Mesenteric fat pad (tissue), 1 donor: ENCODE results near the gene IMPDH1. TPM values are rescaled to one million over a fixed set of nuclear protein-coding genes. Genes with fewer than 3 reads are reported as not detected.
"Not testable (repeated sequence)": the region's sequence is repeated elsewhere in the genome, so short reads cannot be mapped to it uniquely, and the experiment has no call there.

Source experiments
- DNase-seq: peaks from one replicate; pipeline ENCODE4 v3.0.0-alpha.2; 2020; ENCODE audit warnings: low spot score
- long read RNA-seq: library from polyadenylated mRNA; unstranded; transcript quantifications from one replicate; pipeline ENCODE4 v2.0.0, GENCODE V29; 2020
- total RNA-seq: library from RNA; stranded (reverse); fragmentation: NEBNext Ultra II Directional; extraction: Animal tissue kit (Norgen Biotek cat#: 25700); gene quantifications from one replicate; pipeline ENCODE4 v1.2.1, GENCODE V29; 2021
- donor health status: DM: yes; HTN: yes; CAD: no.

The IMPDH1 gene
- total RNA-seq, result 146 TPM
- long read RNA-seq, transcript IMPDH1-214 (13 exons, 2,283 nt), result minor isoform, 12 of 805 reads
- long read RNA-seq, transcript IMPDH1-202 (15 exons, 2,479 nt), result major isoform, 247 of 805 reads
- long read RNA-seq, transcript IMPDH1-203 (16 exons, 2,580 nt), result minor isoform, 16 of 805 reads
- long read RNA-seq, partial matches to known transcripts, result 378 of 805 reads
- long read RNA-seq, other reads (novel, unspliced or antisense), result 152 of 805 reads

DNA sequence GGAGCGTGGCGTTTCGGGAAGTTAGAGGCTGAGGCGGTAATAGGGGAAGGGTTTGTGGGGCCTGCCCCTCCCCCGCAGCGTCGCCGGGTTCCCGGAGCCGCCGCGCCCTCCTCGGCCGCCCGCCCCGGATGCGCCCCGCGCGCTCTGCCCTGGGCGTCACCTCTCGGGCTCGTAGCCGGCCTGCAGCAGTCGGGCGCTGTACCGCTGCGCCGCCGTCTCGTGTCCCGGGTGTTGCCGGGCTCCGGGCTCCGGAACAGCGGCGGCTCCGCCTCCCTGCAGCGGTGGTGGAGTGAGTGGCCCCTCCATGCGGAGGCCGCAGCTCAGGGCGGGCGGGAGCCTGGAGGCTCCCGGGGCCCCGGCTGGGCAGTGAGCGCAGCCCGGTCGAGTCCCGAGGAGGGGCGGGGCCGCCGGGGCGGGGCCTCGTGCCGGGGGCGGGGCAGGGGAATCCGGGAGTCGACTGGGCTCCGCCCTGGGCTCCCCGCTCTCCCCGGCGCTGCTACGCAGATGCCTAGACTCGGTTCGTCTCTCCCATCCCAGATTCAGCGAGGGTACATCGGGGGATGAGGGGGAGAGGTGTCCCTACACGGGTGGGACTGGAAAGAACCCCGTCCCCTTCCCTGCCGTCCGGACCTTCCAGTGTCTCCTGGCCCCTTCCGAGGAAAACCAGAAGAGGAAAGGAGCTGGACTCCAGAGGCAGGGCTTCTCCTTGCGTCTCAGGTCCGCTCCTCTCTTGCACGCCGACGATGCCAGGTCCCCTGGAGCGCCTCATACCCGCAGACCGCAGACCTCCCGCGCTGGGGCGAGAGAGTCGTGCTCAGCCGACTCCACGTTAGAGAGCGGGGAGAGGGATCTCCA is at the start of gene IMPDH1:
TSS of gene IMPDH1 (minus strand) at position 387 of the 855 bp plus-strand sequence. CDS start at position 306, 81 bp downstream.
- peak; percentile 97 for DNase-seq

- no peak for DNase-seq
These were observed 49.7 kb upstream of the IMPDH1 start for GRCh38 chr7:128459394-128459878.

GRCh38 chr7:128458956-128459355 is 49.2 kb upstream of the IMPDH1 start:
- DNase-seq, result no peak

- not testable (repeated sequence) for DNase-seq
These were observed 47.6 kb upstream of the IMPDH1 start for GRCh38 chr7:128457385-128457784.

DNA sequence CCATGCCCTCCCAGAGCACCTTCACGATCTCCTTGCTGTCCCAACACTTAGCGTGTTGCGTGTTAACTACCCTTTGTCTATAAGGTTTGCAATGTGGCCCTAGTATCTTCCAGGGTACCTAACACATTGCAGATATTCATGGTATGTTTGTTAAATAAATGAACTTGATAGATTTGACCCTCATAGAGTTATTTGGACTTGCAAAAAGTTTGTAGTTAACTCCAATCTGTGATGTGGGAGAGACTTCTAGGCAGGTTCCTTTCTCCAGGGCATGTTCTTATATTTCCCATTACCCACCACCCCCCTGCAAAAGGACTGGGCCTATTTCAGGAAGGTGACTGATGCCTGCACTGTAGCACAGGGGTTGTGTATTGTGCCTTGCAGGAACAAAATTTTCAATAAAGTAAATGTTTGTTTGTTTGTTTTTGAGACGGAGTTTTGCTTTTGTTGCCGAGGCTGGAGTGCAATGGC is 46.5 kb upstream of the IMPDH1 start:
- no peak for DNase-seq

DNA sequence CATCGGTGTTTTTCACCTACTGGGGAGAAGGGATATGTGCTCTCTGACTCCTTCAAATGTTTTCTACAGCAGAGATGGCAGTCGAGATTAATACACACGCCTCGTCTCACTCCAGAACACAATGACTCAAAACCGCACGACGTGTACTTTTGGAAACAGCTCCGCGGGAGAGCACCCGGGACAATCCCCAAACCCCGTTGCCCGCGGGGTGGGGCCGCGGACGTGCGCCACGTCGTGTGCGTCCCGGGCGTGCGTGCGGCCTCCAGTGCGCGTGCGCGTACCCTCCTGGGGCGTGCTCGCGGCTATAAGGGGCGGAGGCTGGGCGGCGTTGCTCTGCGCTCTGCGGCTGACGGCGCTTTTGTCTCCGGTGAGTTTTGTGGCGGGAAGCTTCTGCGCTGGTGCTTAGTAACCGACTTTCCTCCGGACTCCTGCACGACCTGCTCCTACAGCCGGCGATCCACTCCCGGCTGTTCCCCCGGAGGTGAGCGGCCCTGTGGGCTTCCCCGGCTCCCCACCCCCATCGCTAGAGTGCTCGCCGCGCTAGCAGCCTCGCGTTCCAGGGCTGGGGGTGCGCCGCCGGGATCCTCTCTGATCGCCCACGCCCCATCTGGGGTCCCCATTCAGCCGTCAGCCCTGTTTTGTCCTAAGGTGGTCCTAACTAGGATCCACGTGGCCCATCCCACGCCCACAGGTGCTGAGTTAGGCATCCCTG is 45.9 kb upstream of the IMPDH1 start, which contains the start of gene HILPDA:
TSS of gene HILPDA (plus strand) at position 336 of the 712 bp plus-strand sequence. CDS start 1,391 bp downstream, outside the sequence.
- DNase-seq, result peak; percentile 99

DNA sequence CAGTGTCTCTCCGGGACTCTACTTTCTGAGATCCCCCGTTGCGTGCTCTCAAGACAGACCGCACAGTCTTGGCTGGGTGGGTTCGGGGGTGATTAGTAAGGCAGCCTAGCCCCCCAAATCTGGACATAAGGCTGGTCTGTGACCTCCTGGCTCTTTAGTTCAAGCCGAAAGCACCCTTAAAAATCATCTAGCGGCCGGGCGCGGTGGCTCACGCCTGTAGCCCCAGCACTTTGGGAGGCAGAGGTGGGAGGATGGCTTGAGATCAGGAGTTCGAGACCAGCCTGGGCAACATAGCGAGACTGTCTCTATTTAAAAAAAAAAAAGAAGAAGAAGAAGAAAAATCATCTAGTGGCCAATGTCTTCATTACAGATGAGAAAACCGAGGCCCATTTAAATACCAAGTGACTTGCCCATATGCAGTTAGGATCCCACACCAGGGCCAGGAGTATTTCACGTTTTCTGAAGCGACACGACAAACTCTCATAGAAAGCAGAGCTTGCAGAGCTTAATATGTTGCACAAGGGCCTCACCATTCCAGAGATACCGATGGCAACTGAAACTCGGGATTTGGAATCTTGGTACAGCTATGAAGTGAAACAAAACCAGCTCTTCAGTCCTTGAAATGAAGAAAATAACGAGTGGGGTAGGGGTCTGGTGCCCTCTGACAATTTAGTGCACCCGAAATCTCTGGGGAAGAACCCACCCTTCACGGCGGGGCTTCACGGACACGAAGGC is 45.2 kb upstream of the IMPDH1 start:
- DNase-seq, result no peak

DNA sequence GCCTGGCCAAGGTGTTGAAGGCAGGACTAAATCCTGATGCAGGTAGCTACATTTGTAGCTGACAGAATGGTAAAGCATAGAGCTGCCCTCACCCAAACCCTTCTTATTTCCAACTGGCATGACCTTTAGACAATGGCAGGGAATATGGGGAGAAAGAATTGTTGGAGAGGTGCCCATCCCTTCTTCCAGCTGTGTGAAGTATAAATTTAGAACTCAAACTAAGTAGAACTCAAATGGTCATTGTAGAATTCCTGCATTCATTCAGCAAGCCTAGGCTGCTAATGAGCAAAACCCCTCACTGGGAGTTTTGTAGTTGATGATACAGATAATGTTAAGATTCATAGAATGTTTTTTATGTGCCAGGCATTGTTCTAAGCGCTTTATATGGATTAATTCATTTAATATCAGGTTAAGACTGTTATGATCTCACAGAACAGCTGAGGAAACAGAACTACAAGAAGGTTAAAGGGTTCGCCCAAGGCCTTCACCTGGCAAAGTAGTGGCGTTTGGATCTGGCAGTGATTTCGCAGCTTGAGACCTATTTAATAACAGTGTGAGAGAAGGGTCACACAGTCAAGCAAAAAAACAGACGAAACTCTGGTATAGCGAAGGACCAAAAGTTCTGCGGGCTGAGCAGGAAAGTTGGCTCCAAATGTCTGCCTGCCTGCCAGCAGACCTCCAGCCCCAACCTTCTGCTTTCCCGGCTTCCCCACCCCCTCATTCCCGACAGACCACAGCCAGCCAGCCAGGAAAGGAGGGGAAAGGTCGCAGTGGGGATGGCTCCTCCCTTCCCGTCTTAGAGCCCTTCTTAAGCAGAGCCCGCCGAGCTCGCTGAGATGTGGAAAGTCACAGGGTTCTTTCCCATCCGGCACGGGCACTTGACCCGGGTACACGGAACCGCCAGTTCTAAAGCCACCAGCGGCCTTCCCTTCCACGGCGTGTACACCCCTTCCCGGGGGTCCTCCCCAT is 44.3 kb upstream of the IMPDH1 start:
- peak; percentile 90 for DNase-seq

DNA sequence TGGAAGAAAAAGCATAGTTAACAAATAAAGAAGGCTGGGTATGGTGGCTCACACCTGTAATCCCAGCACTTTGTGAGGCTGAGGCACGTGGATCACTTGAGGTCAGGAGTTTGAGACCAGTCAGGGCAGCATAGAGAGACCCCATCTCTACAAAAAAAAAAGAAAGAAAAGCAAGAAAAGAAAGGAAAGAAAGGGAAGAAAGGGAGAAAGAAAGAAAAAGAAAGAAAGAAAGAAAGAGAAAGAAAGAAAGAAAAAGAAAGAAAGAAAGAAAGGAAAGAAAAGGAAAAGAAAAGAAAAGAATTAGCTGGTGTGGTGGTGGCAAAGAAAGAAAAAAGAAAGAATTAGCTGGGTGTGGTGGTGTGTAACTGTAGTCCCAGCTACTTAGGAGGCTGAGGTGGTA is 42.8 kb upstream of the IMPDH1 start:
- DNase-seq, result no peak

- no peak for DNase-seq
These were observed 41.1 kb upstream of the IMPDH1 start for GRCh38 chr7:128450913-128451312.

DNA sequence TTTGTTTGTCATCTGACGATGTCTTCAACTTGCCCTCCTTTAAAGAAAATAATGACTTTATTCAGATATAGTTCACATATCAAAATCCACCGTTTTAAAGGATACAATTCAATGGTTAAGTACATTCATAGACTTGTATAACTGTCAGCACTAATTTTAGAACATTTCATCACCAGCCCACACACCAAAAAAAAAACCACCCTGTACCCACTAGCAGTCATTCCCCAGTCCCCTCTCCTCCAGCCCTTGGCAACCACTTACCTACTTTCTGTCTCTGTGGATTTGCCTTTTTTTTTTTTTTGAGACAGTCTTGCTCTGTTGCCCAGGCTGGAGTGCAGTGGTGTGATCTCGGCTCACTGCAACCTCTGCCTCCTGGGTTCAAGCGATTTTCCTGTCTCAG is 40.6 kb upstream of the IMPDH1 start:
- no peak for DNase-seq

- no peak for DNase-seq
These were observed 39.0 kb upstream of the IMPDH1 start for GRCh38 chr7:128448751-128449302.

DNA sequence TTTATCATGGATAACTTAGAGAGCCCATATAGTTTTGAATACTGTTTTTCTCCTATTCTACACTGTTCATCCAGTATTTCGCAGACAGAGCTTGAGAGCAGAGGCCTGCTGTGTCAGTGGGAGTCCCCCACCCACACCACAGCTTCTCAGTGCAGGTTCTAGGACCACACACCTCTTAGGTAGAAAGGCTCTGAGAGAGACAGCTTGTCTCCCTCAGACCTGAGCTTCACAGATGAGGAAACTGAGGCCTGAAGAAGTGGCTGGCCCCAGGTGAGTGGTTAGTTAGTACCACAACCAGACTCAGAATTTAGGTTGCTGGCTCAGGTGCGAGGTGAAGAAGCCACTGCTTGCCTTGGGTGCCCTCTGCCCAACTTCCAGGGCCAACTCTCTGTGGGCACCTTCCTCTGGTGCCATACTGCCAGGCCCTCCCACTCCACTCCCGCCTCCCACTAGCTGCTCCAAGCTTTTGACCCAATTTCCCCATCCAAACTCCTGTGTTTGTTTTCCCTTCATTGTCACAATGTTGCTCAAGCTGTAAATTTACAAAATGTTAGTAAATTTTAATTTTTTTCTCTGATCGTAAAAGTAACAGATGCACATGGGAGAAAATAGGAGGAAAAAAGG is 38.3 kb upstream of the IMPDH1 start:
- DNase-seq, result no peak

GRCh38 chr7:128446306-128446705 is 36.5 kb upstream of the IMPDH1 start:
- no peak for DNase-seq

DNA sequence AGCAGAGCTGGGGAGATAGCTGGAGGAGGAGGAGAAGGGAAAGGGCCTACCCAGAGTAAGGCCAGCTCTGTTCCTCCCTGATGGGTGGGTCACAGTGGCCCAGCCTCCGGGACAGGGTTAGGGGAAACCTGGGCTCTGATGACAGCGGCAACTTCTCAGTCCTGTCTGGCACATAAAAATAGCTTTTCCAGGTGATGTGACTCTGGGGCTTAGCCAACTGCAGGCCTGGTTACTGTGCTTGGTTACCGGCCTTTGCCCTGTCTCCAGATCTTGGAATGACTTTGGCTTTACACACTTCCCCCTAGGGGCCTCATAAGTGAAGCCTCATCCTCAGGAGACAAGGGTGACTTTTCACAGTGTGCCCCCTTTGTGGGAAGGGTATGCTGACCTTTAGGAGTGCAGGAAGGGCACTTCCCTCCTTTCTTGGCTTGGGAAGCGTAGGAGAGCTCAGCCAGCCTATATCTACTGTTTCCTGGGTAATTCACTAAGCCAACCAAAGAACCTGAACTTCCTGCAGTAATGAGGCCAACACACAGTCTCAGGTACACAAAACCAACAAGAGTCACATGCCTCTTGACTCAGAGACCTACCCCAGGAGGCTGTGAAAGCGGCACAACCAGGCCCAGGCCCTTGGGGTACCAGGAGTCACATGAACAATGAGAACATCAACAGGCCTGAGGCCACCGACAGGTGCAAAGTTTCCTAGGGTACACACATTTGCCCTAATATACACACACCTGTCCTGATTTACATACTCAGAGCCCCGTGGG is 34.2 kb upstream of the IMPDH1 start:
- no peak for DNase-seq

- DNase-seq, result no peak
These were observed 32.6 kb upstream of the IMPDH1 start for GRCh38 chr7:128442356-128442755.

DNA sequence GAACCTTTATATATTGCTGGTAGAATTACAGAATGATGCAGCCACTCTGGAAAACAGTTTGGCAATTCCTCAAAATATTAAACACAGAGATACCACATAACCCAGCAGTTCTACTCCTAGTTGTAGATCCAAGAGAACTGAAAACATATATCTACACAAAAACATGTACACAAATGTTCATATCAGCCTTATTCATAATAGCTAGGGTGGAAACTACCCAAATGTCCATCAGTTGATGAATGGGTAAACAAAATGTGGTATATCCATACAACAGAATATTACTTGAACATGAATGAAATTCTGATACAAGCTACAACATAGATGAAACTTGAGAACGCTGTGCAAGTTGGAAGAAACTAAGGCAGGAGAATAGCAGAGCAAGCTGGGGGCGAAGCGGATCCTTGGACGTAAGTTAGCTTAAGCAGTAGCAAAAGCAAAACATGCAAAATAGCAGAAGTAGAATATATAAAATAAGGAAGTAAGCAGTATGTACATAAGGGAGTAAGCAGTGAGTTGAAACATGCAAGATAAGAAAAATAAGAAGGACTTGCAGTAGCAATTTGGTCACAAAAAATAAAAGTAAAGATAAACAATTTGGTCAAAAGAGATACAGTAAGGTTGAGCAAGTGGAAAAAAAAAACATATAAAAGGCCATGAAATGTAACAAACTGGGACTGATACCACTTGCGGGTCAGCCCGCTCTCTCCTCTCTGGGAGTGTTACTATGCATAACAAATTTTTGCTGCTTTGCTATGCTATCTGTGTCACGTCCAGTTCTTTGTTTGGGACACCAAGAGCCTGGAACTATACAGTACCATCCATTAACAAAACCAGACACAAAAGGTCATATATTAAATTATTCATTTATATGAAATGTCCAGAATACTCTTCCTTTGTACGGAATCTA is 27.9 kb upstream of the IMPDH1 start:
- DNase-seq, result no peak
